Heart left ventricle (tissue), 16 donors: ENCODE results near the gene RPL7A. TPM values are rescaled to one million over a fixed set of nuclear protein-coding genes. Genes with fewer than 3 reads are reported as not detected.

Source experiments
- ATAC-seq, 4 donors: fragments of 200-7000 bp; cut with Tn5 transposase; one replicate each; pipeline ENCODE4 v1.9.1; 2020 to 2022; ENCODE audit warnings: moderate library complexity in 4 of 4, mild to moderate bottlenecking in 3 of 4, moderate number of reproducible peaks in 1 of 4
- DNase-seq, 5 donors: peaks; one replicate each; pipeline ENCODE4 v3.0.0-alpha.2; 2020
- H3K27ac ChIP-seq, 12 donors: fragments of 200-600 bp; sonication (generic) in 4 of 12; one replicate each; pipeline versions ENCODE4 v1.5.0 to v1.8.0; 2016 to 2022; ENCODE audit warnings: mild to moderate bottlenecking in 2 of 12
- H3K27me3 ChIP-seq, 9 donors: fragments of 200-600 bp; sonication (generic) in 2 of 9; one replicate each; pipeline versions ENCODE4 v1.5.1 to v1.8.0; 2016 to 2022; ENCODE audit warnings: mild to moderate bottlenecking in 3 of 9
- H3K36me3 ChIP-seq, 9 donors: fragments of 200-600 bp; sonication (generic) in 2 of 9; one replicate each; pipeline versions ENCODE4 v1.5.0 to v1.8.0; 2018 to 2022; ENCODE audit warnings: mild to moderate bottlenecking in 2 of 9
- H3K4me1 ChIP-seq, 12 donors: fragments of 200-600 bp; sonication (generic) in 4 of 12; one replicate each; pipeline versions ENCODE4 v1.5.0 to v1.8.0; 2016 to 2022; ENCODE audit warnings: mild to moderate bottlenecking in 3 of 12
- H3K4me3 ChIP-seq, 12 donors: fragments of 200-600 bp; sonication (generic) in 4 of 12; one replicate each; pipeline versions ENCODE4 v1.5.0 to v1.8.0; 2017 to 2022; ENCODE audit warnings: mild to moderate bottlenecking in 9 of 12, moderate library complexity in 4 of 12
- H3K9me3 ChIP-seq, 12 donors: fragments of 200-600 bp; sonication (generic) in 4 of 12; one replicate each; pipeline versions ENCODE4 v1.5.0 to v1.8.0; 2016 to 2022; ENCODE audit warnings: mild to moderate bottlenecking in 1 of 12
- CTCF ChIP-seq, 12 donors: fragments of 200-600 bp; sonication (generic) in 4 of 12; IDR thresholded peaks; one replicate each; pipeline versions ENCODE4 v1.5.0 to v1.8.0; 2018 to 2022; ENCODE audit warnings: antibody characterized with exemption in 12 of 12, mild to moderate bottlenecking in 5 of 12
- POLR2A ChIP-seq, 2 donors: fragments of 450-650 bp; IDR thresholded peaks; one replicate each; pipeline ENCODE4 v1.6.1; 2017; ENCODE audit warnings: antibody characterized with exemption in 2 of 2, mild to moderate bottlenecking in 2 of 2, moderate library complexity in 2 of 2
- WGBS, 4 donors: extraction: QIAGEN DNeasy Blood & Tissue Kit in 2 of 4; methylation state at CpG; one replicate each; pipeline versions ENCODE4 v1.1.5 to v1.1.7; 2013 to 2018; 5-methylcytosine and 5-hydroxymethylcytosine counted together
- intact Hi-C, 10 donors: fragments of 100-400 bp; cut with DNase I; formaldehyde crosslinking; loops; one replicate each; pipeline versions ENCODE4 v1.11.1 to v1.14.2; 2022
- polyA plus RNA-seq, 2 donors: library from polyadenylated mRNA; stranded (reverse); fragments of 200-250 nt; gene quantifications; one replicate each; pipeline ENCODE4 v1.2.3, GENCODE V29; 2013
- total RNA-seq, 9 donors: library from RNA; depleted of rRNA in 2 of 9; stranded (reverse); fragments of >200 nt in 2 of 9; fragmentation: NEBNext Ultra II Directional in 3 of 9; extraction: Animal tissue kit (Norgen Biotek cat#: 25700) in 3 of 9; gene quantifications; one replicate each; pipeline versions ENCODE4 v1.1.0 to v1.2.4, GENCODE V29; 2016 to 2023
- donor health status: ischemic (EF 13 %, LVEDD 7.1; RV severe dilation, severe dysfunction).
- donor health status: healthy with polysubstance abuse.
- donor health status: DM: no; HTN: yes; CAD: no.
- donor health status: DM: no; HTN: no; CAD: no.
- donor health status: ischemic (EF 25% LVEDD 6.9; RV normal size, moderate dysfunction).
- donor health status: ischemic (EF 25% LVEDD 5.7; RV mildly dilated, moderate dysfunction).
- donor health status: healthy.
- donor health status: DM: yes; HTN: yes; CAD: no.
- donor health status: ischemic (EF 35%, LVEDD 5.7; RV mildly dilated, moderate dysfunction).
- donor health status: nonischemic (EF 11% LVEDD 7.7; RV severe dilation, severe dysfunction).
- donor health status: DM: yes; HTN: yes; CAD: no.
- donor health status: PGD.
- donor health status: ischemic (EF 29% LVEDD 5.4; RV normal size, mild dysfunction).
- donor health status: nonischemic (EF 23%, LVEDD 6.1; RV moderate dilation, normal function).

The RPL7A gene
- total and polyA plus RNA-seq, 11 donors, result 845 to 2,727 (median 1,045) TPM

DNA sequence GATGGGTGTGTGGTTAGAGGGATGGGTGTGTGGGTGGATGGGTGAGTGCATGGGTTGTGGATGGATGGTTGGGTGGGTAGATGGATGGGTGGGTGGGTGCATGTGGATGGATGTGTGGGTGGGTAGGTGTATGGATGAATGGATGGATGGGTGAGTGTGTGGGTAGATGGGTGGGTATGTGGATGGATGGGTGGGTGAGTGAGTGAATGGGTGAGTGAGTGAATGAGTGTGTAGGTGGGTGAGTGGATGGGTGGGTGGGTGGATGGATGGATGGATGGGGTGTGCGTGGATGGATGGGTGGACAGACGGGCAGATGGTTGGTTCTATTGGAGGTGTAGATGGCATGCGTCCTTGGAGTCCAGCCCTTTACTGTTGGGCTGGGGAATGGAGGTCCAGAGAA, 45.4 kb downstream of the RPL7A start:
- H3K27me3 ChIP-seq, result peaks cover 0 to 19% (median 0%) of the 10 kb centered on the region in 9 donors
- ATAC-seq (no peak), DNase-seq (no peak)
- intact Hi-C loops, result no loop called here
- TF ChIP-seq CTCF (IDR thresholded peaks at IDR 0.05) (no peak), POLR2A (IDR thresholded peaks at IDR 0.05) (no peak)
- 85 to 93% (median 89%) methylated on average over 3 of the region's 3 CpGs for WGBS, 4 donors
- H3K4me3 ChIP-seq, result no peak overlapping the region
- H3K4me1 ChIP-seq, result no peaks in the 10 kb centered on the region
- no peaks in the 10 kb centered on the region for H3K9me3 ChIP-seq
- H3K27ac ChIP-seq, result no peak overlapping the region
- H3K36me3 ChIP-seq, result no peaks in the 10 kb centered on the region

GRCh38 chr9:133394687-133395271, 46.8 kb downstream of the RPL7A start:
- intact Hi-C loops, result no loop called here
- Histone ChIP-seq H3K9me3 (no peaks in the 10 kb centered on the region), H3K36me3 (no peaks in the 10 kb centered on the region), H3K27me3 (peaks cover 0 to 19% (median 0%) of the 10 kb centered on the region in 9 donors), H3K27ac (no peak overlapping the region), H3K4me3 (no peak overlapping the region), H3K4me1 (no peaks in the 10 kb centered on the region)
- 32 to 56% (median 43%) methylated on average over 5 to 8 of the region's 8 CpGs for WGBS, 4 donors
- TF ChIP-seq POLR2A (IDR thresholded peaks at IDR 0.05) (no peak), CTCF (IDR thresholded peaks at IDR 0.05) (no peak)
- DNase-seq, result no peak
- ATAC-seq, result no peak

DNA sequence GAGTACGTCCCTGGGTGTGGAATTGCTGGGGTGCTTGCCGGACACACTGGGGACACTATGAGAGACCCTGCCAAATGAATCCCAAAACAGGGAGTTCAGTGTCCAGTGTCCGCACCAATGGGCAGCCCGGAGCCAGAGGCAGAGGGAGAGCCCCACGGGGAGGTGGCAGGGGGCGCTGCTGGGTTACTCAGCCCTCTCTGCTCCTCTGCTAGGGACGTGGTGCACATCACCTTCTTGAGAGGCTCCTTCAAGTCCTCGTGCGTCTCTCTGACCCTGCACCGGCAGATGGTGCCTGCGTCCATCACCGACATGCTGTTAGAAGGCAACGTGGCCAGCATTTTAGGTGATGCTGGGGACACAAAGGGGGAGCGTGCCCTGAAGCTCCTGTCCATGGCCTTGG, 48.9 kb downstream of the RPL7A start:
- no peaks in the 10 kb centered on the region for H3K4me1 ChIP-seq
- no peak overlapping the region for H3K27ac ChIP-seq
- no peaks in the 10 kb centered on the region for H3K9me3 ChIP-seq
- peak in 3 of 12 donors; percentile 11 to 27 (median 23) for TF ChIP-seq CTCF (IDR thresholded peaks at IDR 0.05)
- TF ChIP-seq POLR2A (IDR thresholded peaks at IDR 0.05), result no peak
- peaks cover 0 to 19% (median 0%) of the 10 kb centered on the region in 9 donors for H3K27me3 ChIP-seq
- WGBS, 4 donors, result 18 to 39% (median 28%) methylated on average over 8 to 14 of the region's 14 CpGs
- H3K4me3 ChIP-seq, result no peak overlapping the region
- peak in 2 of 4 donors; percentile 13 to 18 for ATAC-seq
- DNase-seq, result peak in 1 of 5 donors; percentile 47
- intact Hi-C loops, result no loop called here
- H3K36me3 ChIP-seq, result peaks cover 0 to 3% (median 0%) of the 10 kb centered on the region in 9 donors

GRCh38 chr9:133397370-133397769, 49.4 kb downstream of the RPL7A start:
- DNase-seq (peak in 1 of 5 donors; percentile 8), ATAC-seq (no peak)
- intact Hi-C loops, result no loop called here
- Histone ChIP-seq H3K27ac (no peak overlapping the region), H3K4me1 (no peaks in the 10 kb centered on the region), H3K4me3 (no peak overlapping the region), H3K9me3 (no peaks in the 10 kb centered on the region), H3K27me3 (peaks cover 0 to 19% (median 0%) of the 10 kb centered on the region in 9 donors), H3K36me3 (peaks cover 0 to 3% (median 0%) of the 10 kb centered on the region in 9 donors)
- TF ChIP-seq POLR2A (IDR thresholded peaks at IDR 0.05), result no peak
- no peak for TF ChIP-seq CTCF (IDR thresholded peaks at IDR 0.05)
- WGBS, 4 donors, result 79 to 84% (median 80%) methylated on average over 6 of the region's 6 CpGs
